Epithelial cell of proximal tubule (primary cell): ENCODE results near the gene HIPK3. TPM values are rescaled to one million over a fixed set of nuclear protein-coding genes. Genes with fewer than 3 reads are reported as not detected.
"Not testable (repeated sequence)": the region's sequence is repeated elsewhere in the genome, so short reads cannot be mapped to it uniquely, and the experiment has no call there.

Source experiments
- DNase-seq: peaks from one replicate; pipeline ENCODE4 v3.0.0-alpha.2; 2011; ENCODE audit warnings: low read depth
- H3K4me3 ChIP-seq: 2 replicates; pipeline ENCODE4 v1.5.1; 2011; ENCODE audit warnings: low read depth, mild to moderate bottlenecking, low read length
- total RNA-seq: library from RNA; depleted of rRNA; stranded (reverse); fragments of >200 nt; gene quantifications from 2 replicates; pipeline ENCODE4 v1.2.3, GENCODE V29; 2015
- TF ChIP-seq, protein P1 (sequence below): conservative IDR thresholded peaks from 2 replicates; pipeline ENCODE4 v1.5.1; 2012; ENCODE audit warnings: low read depth, mild to moderate bottlenecking, low read length

HIPK3 gene
- total RNA-seq, 1 donor from 2014 or later, result 26.9 TPM

DNA sequence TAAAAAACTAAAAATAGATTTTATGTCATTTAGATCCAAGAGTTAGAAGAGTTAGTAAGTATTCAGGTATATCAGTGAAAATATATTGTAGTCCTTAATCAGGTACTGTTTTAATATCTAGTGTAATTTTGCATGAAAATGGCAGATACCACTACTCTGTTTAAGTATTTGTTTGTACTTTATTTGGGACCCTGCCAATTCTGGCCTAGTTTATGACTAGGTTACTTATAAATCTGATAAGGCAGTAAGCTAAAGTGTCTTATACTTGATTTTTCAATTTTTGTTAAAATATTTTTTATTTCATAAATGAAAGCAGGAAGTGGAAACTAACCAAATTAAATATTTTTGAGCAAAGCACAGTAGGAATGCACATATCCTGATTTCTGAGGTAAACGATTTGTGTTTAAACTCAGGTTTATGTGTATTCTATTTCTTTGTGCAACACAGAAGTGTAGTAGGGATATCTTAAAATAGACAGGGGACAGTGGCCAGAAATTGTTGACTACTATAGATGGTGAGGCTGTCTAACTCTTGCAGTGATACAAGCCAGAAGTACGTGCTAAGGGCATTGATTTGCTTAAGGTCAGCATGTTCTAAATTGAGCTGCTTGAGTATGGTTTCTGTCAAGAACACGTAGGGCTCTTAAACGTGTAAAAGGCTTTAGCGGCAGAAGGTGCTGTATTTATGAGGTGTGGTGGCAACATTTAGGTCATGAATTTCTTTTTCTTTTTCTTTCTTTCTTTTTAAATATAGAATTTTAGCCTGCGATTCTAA, 34.0 kb downstream of the HIPK3 start:
- TF ChIP-seq, protein P1, sequence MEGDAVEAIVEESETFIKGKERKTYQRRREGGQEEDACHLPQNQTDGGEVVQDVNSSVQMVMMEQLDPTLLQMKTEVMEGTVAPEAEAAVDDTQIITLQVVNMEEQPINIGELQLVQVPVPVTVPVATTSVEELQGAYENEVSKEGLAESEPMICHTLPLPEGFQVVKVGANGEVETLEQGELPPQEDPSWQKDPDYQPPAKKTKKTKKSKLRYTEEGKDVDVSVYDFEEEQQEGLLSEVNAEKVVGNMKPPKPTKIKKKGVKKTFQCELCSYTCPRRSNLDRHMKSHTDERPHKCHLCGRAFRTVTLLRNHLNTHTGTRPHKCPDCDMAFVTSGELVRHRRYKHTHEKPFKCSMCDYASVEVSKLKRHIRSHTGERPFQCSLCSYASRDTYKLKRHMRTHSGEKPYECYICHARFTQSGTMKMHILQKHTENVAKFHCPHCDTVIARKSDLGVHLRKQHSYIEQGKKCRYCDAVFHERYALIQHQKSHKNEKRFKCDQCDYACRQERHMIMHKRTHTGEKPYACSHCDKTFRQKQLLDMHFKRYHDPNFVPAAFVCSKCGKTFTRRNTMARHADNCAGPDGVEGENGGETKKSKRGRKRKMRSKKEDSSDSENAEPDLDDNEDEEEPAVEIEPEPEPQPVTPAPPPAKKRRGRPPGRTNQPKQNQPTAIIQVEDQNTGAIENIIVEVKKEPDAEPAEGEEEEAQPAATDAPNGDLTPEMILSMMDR, result no peak
- no peak for DNase-seq
- no peak overlapping the region for H3K4me3 ChIP-seq

DNA sequence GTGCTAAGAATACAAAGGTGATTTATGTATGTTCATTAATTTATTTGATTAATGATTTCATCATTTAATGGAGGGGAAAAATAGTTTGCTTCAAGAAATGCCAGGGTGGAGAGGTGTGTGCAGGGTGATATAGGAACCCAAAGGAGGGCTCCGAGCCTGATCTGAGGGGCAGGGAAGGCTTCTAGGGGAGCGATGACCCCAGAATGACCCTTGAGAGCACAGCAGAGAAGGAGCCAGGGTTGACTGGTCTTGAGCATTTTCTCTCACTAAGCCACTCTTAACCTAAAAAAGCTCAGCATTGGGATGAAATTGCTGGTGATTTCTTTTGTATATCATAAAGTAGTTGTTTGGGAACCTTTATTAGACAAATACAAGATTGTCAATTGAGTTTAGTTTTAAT, 35.1 kb downstream of the HIPK3 start:
- TF ChIP-seq, protein P1, result no peak
- DNase-seq, result no peak
- no peak overlapping the region for H3K4me3 ChIP-seq

DNA sequence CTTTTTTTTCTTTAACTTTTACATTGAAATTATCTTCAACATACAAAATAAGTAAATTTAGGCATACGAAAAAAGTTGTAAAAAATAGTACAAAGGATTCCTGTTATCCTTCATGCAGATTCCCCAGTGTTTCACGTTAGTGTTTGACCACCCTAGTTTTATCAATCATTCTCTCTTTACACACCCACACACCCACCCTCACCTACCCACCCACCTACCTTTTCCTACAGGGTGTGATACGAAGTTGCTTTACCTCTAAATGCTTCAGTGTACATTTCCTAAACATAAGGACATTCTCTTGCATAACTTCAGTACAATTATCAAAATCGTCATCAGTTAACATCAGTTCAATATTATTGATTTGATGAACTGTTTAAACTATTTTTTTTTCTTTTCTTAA, 37.0 kb downstream of the HIPK3 start:
- DNase-seq, result no peak
- TF ChIP-seq, protein P1, result no peak
- no peak overlapping the region for H3K4me3 ChIP-seq

DNA sequence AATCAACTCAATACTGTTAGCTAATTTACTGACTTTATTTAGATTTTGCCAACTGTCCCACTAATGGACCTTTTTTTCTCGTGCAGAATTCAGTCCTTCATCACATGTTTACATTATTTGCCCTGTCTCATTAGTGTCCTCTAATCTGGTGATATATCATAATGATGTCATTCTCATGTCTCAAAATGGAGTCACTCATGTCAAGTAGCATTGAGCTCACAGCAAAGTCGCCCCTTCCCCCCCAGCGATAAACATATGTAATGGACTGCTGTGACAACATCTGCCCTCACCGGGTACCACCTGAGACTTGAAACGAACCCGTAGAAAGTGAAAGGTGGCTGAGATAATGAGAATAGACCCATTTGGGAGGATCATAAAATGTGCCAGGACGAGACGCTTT, 37.6 kb downstream of the HIPK3 start:
- TF ChIP-seq, protein P1, result no peak
- H3K4me3 ChIP-seq, result no peak overlapping the region
- no peak for DNase-seq

DNA sequence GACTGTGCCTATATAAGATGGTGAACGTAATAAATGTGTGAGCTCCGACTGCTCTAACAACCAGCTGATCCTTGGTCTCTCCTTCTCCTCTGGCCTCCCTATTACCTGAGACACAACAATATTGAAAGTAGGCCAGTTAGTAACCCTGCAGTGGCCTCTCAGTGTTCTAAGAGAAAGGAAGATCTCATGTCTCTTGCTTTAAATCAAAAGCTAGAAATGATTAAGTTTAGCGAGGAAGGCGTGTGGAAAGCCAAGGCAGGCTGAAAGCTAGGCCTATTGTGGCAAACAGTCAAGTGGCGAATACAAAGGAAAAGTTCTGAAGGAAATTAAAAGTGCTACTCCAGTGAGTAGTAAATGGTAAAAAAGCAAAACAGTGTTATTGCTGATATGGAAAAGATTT, 39.5 kb downstream of the HIPK3 start:
- TF ChIP-seq, protein P1, result no peak
- DNase-seq, result no peak
- no peak overlapping the region for H3K4me3 ChIP-seq

DNA sequence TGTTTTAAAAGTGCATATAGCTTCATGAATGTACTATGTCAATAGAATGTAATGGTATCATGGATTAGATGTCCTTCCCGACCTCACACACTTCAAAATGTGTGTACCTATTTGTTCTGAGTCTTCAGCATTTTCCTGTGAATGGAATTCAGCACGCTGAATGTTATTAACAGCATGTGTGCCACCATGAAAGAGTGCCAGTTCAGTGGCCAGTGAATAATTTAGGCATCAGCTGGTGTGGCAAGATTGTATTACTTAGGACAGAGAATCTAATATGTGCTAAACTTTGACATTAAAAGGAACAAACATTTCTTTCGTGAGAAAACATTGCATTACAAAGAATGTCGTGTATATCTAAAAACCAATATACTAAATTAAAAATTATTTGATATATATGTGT, 46.4 kb downstream of the HIPK3 start:
- no peak for DNase-seq
- TF ChIP-seq, protein P1, result no peak
- H3K4me3 ChIP-seq, result no peak overlapping the region

DNA sequence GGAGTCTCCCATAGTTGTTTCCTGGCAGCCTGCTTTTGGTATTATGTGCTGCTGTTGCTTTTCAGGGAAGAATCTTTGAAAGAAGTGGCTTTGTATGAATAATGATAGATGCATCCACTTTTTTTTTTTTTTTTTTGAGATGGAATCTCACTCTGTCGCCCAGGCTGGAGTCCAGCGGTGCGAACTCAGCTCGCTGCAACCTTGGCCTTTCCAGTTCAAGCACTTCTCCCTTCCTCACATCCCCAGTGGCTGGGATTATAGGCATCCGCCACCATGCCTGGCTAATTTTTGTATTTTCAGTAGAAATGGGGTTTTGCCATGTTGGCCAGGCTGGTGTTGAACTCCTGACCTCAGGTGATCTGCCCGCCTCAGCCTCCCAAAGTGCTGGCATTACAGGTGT, 49.6 kb downstream of the HIPK3 start:
- H3K4me3 ChIP-seq, DNase-seq: not testable (repeated sequence)
